Measurements from ENCODE around the gene RANBP17.

DNA sequence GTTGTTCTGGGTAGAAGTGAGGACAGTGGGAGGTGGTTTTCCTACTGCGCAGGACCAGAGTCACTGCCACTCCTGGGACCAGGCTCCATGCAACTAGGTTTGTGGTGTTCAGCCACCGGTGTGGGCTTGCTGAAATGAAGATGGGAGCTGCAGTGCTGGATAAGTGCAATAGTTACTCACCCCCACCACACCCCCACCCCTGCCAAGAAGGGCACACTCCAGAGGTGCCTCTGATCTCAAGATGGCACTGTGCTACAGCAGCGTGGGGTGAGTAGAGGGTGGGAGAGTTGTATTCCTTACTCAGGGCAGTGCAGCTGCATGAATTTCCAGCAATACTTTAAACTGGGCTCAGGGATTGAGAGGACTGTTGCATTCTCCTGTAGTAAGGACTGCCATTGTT is 259.8 kb downstream of the RANBP17 start:
- TF ChIP-seq, protein P1, sequence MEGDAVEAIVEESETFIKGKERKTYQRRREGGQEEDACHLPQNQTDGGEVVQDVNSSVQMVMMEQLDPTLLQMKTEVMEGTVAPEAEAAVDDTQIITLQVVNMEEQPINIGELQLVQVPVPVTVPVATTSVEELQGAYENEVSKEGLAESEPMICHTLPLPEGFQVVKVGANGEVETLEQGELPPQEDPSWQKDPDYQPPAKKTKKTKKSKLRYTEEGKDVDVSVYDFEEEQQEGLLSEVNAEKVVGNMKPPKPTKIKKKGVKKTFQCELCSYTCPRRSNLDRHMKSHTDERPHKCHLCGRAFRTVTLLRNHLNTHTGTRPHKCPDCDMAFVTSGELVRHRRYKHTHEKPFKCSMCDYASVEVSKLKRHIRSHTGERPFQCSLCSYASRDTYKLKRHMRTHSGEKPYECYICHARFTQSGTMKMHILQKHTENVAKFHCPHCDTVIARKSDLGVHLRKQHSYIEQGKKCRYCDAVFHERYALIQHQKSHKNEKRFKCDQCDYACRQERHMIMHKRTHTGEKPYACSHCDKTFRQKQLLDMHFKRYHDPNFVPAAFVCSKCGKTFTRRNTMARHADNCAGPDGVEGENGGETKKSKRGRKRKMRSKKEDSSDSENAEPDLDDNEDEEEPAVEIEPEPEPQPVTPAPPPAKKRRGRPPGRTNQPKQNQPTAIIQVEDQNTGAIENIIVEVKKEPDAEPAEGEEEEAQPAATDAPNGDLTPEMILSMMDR (conservative IDR thresholded peaks at IDR 0.05; ENCODE audit: low read depth, low read length), result no peak
- TF ChIP-seq EZH2 (IDR thresholded peaks at IDR 0.05; ENCODE audit: borderline replicate concordance, low read depth, low read length, poor library complexity, severe bottlenecking), result no peak

Measured in A673 (cell line).